GM12878 (cell line): Measurements from ENCODE around the gene HMGN1. TPM values are rescaled to one million over a fixed set of nuclear protein-coding genes. Genes with fewer than 3 reads are reported as not detected.

Experiments
- ASH2L ChIP-seq: fragments of 300-600, 200-600 bp; sonication (generic); IDR thresholded peaks from 2 replicates; pipeline ENCODE4 v1.6.1; 2017; ENCODE audit warnings: low read depth, mild to moderate bottlenecking, borderline replicate concordance
- BMI1 ChIP-seq: fragments of 450-650 bp; IDR thresholded peaks from 2 replicates; pipeline ENCODE4 v1.6.1; 2016; ENCODE audit warnings: mild to moderate bottlenecking, moderate library complexity, borderline replicate concordance
- CBFB ChIP-seq: IDR thresholded peaks from 2 replicates; pipeline ENCODE4 v1.6.1; 2016; ENCODE audit warnings: antibody characterized with exemption, low read depth
- CBX5 ChIP-seq: sonication (generic); IDR thresholded peaks from 2 replicates; pipeline ENCODE4 v1.6.1; 2016; ENCODE audit warnings: low read depth, moderate library complexity, mild to moderate bottlenecking, inconsistent platforms
- CHD4 ChIP-seq: fragments of 200-600 bp; sonication (generic); IDR thresholded peaks from 2 replicates; pipeline ENCODE4 v1.6.1; 2016; ENCODE audit warnings: mild to moderate bottlenecking
- DPF2 ChIP-seq: fragments of 450-650 bp; IDR thresholded peaks from 2 replicates; pipeline ENCODE4 v1.6.1; 2017; ENCODE audit warnings: mild to moderate bottlenecking
- ETV6 ChIP-seq, 2 experiments: fragments of 450-650 bp in 1 of 2; IDR thresholded peaks in 1 of 2; conservative IDR thresholded peaks in 1 of 2; 2 replicates each; pipeline ENCODE4 v1.6.1; 2014; ENCODE audit warnings: antibody characterized with exemption in 1 of 2, borderline replicate concordance in 1 of 2, low read depth in 1 of 2, mild to moderate bottlenecking in 1 of 2, moderate library complexity in 1 of 2
- FOXK2 ChIP-seq: fragments of 450-650 bp; IDR thresholded peaks from 2 replicates; pipeline ENCODE4 v1.6.1; 2017; ENCODE audit warnings: mild to moderate bottlenecking, moderate library complexity
- IRF5 ChIP-seq: fragments of 450-650 bp; IDR thresholded peaks from 2 replicates; pipeline ENCODE4 v1.6.1; 2017; ENCODE audit warnings: borderline replicate concordance
- JUNB ChIP-seq: IDR thresholded peaks from 2 replicates; pipeline ENCODE4 v1.6.1; 2016; ENCODE audit warnings: antibody characterized with exemption, mild to moderate bottlenecking
- KDM1A ChIP-seq: fragments of 200-600 bp; sonication (generic); IDR thresholded peaks from 2 replicates; pipeline ENCODE4 v1.6.1; 2016; ENCODE audit warnings: borderline replicate concordance
- KLF5 ChIP-seq: fragments of 450-650 bp; IDR thresholded peaks from 2 replicates; pipeline ENCODE4 v1.6.1; 2014; ENCODE audit warnings: mild to moderate bottlenecking; ENCODE audit not compliant: partially characterized antibody
- MEF2A ChIP-seq: IDR thresholded peaks from 2 replicates; pipeline ENCODE4 v1.6.1; 2011; ENCODE audit warnings: low read depth, mild to moderate bottlenecking, low read length, moderate library complexity; ENCODE audit not compliant: insufficient read depth
- MEF2B ChIP-seq: fragments of 450-650 bp; IDR thresholded peaks from 2 replicates; pipeline ENCODE4 v1.6.1; 2018; ENCODE audit warnings: mild to moderate bottlenecking, moderate library complexity; ENCODE audit not compliant: partially characterized antibody, poor library complexity, severe bottlenecking
- MLLT1 ChIP-seq: fragments of 450-650 bp; IDR thresholded peaks from 2 replicates; pipeline ENCODE4 v1.6.1; 2016; ENCODE audit warnings: mild to moderate bottlenecking
- MTA2 ChIP-seq: fragments of 450-650 bp; IDR thresholded peaks from 2 replicates; pipeline ENCODE4 v1.6.1; 2016; ENCODE audit warnings: low read depth, mild to moderate bottlenecking, moderate library complexity
- MTA3 ChIP-seq: IDR thresholded peaks from 2 replicates; pipeline ENCODE4 v1.6.1; 2012; ENCODE audit warnings: low read length, inconsistent platforms, borderline replicate concordance
- MYB ChIP-seq: fragments of 150-350 bp; IDR thresholded peaks from 2 replicates; pipeline ENCODE4 v1.6.1; 2014; ENCODE audit warnings: mild to moderate bottlenecking, low read depth, low read length, borderline replicate concordance
- NBN ChIP-seq: fragments of 450-650 bp; IDR thresholded peaks from 2 replicates; pipeline ENCODE4 v1.6.1; 2016
- NR2C2 ChIP-seq: IDR thresholded peaks from 2 replicates; pipeline ENCODE4 v1.6.1; 2011; ENCODE audit warnings: borderline replicate concordance, low read depth; ENCODE audit not compliant: control insufficient read depth, insufficient read length
- PML ChIP-seq: IDR thresholded peaks from 2 replicates; pipeline ENCODE4 v1.6.1; 2012; ENCODE audit warnings: low read length, inconsistent platforms
- POLR2AphosphoS5 ChIP-seq: IDR thresholded peaks from 2 replicates; pipeline ENCODE4 v1.6.1; 2011; ENCODE audit warnings: mild to moderate bottlenecking, low read length, inconsistent platforms
- RAD21 ChIP-seq: IDR thresholded peaks from 2 replicates; pipeline ENCODE4 v1.6.1; 2011; ENCODE audit warnings: mild to moderate bottlenecking, low read depth, low read length, moderate library complexity; ENCODE audit not compliant: insufficient read depth
- SMAD1 ChIP-seq: fragments of 450-650 bp; IDR thresholded peaks from 2 replicates; pipeline ENCODE4 v1.6.1; 2018; ENCODE audit warnings: mild to moderate bottlenecking, low read depth; ENCODE audit not compliant: partially characterized antibody
- SMARCA5 ChIP-seq: fragments of 450-650 bp; IDR thresholded peaks from 2 replicates; pipeline ENCODE4 v1.6.1; 2017; ENCODE audit warnings: mild to moderate bottlenecking
- SREBF1 ChIP-seq: IDR thresholded peaks from 2 replicates; pipeline ENCODE4 v1.6.1; 2012; ENCODE audit warnings: mild to moderate bottlenecking, low read length
- SREBF2 ChIP-seq: IDR thresholded peaks from 2 replicates; pipeline ENCODE4 v1.6.1; 2012; ENCODE audit warnings: mild to moderate bottlenecking, low read length
- STAT3 ChIP-seq: IDR thresholded peaks from 2 replicates; pipeline ENCODE4 v1.6.1; 2011; ENCODE audit warnings: low read depth, low read length, improper control_type of control experiment
- ZNF207 ChIP-seq: fragments of 450-650 bp; IDR thresholded peaks from 2 replicates; pipeline ENCODE4 v1.6.1; 2014; ENCODE audit warnings: antibody characterized with exemption, mild to moderate bottlenecking, borderline replicate concordance
- ZNF384 ChIP-seq: IDR thresholded peaks from 2 replicates; pipeline ENCODE4 v1.6.1; 2012; ENCODE audit warnings: low read depth, mild to moderate bottlenecking, low read length, improper control_type of control experiment, borderline replicate concordance
- ZZZ3 ChIP-seq: IDR thresholded peaks from 2 replicates; pipeline ENCODE4 v1.6.1; 2011; ENCODE audit warnings: low read depth; ENCODE audit not compliant: control insufficient read depth, insufficient read length
- polyA plus RNA-seq, 11 experiments: library from polyadenylated mRNA; depleted of rRNA in 4 of 11; unstranded in 6 of 11; stranded (reverse) in 5 of 11; fragments of >200 nt; fragmentation: Nextera tagmentation in 4 of 11; fragmentation: Illumina TruSeq in 1 of 11; extraction: Ambion mirVana in 4 of 11; extraction: Trizol in 1 of 11; gene quantifications; 1 replicate in 1 of 11; 2 replicates in 10 of 11; pipeline versions ENCODE4 v1.2.1 to v1.2.3, GENCODE V29; 2011 to 2016; ENCODE audit warnings: inconsistent platforms in 2 of 11, missing spikeins in 2 of 11, low read depth in 1 of 11
- total RNA-seq, 4 experiments: library from RNA; depleted of rRNA in 3 of 4; stranded (reverse); fragments of >200 nt in 3 of 4; fragmentation: Illumina TruSeq in 1 of 4; extraction: Trizol in 1 of 4; gene quantifications; 2 replicates each; pipeline versions ENCODE4 v1.2.1 to v1.2.3, GENCODE V29; 2013 to 2021

The HMGN1 gene
- total and polyA plus RNA-seq, 10 of the 15 experiments (the other 5 are each of a cell fraction or from before 2014, with no cell fraction given): 120 to 798 (median 396) TPM

GRCh38 chr21:39349211-39350093, 564 bp upstream of the HMGN1 start (continued):
- peak in 1 of 2 experiments; percentile 92; a peak in 2 of 4 replicates for TF ChIP-seq ETV6 (conservative IDR thresholded peaks at IDR 0.05 in 1 of 2, IDR thresholded peaks at IDR 0.05 in 1 of 2; ENCODE audit: borderline replicate concordance in 1 of 2, low read depth in 1 of 2)
- 0 out of 2 replicates have a peak, but pooled peaks have one; percentile 42 for TF ChIP-seq CBX5
- TF ChIP-seq ZZZ3: no peak
- peak; percentile 64; the same call in 1 of the 2 replicates for TF ChIP-seq MLLT1
- no peak for TF ChIP-seq IRF5
- TF ChIP-seq SREBF1: no peak
- peak; percentile 75; the same call in 1 of the 2 replicates for TF ChIP-seq ZNF207
- no peak for TF ChIP-seq RAD21
- TF ChIP-seq NBN: peak; percentile 88
- TF ChIP-seq SMARCA5: peak; percentile 77
- no peak for TF ChIP-seq STAT3
- TF ChIP-seq DPF2: no peak
- no peak for TF ChIP-seq BMI1
- TF ChIP-seq MYB: no peak
- TF ChIP-seq KLF5: peak; percentile 66
- no peak for TF ChIP-seq MEF2A
- peak; percentile 91 for TF ChIP-seq POLR2AphosphoS5
- TF ChIP-seq KDM1A: no peak
- TF ChIP-seq ASH2L: no peak
- TF ChIP-seq SMAD1: no peak
- no peak for TF ChIP-seq MEF2B
- TF ChIP-seq CBFB: no peak
- TF ChIP-seq SREBF2: no peak
- peak; percentile 15; the same call in 1 of the 2 replicates for TF ChIP-seq MTA2
- no peak for TF ChIP-seq CHD4
- no peak for TF ChIP-seq JUNB
- TF ChIP-seq ZNF384: no peak
- no peak for TF ChIP-seq NR2C2
- 0 out of 2 replicates have a peak, but pooled peaks have one; percentile 19 for TF ChIP-seq MTA3
- TF ChIP-seq FOXK2: no peak
- peak; percentile 81 for TF ChIP-seq PML
